NCI-H82 (cell line): ENCODE measurements around the gene MMP8.
"Not testable (repeated sequence)": the region's sequence is repeated elsewhere in the genome, so short reads cannot be mapped to it uniquely, and the experiment has no call there.

Experiments
- DNase-seq: peaks from one replicate; lab custom pipeline; 2025; lab: John Stamatoyannopoulos, UW

Gene MMP8

GRCh38 chr11:102724904-102725500, at the start of gene MMP8:
MMP8 (minus strand) TSS chr11:102724954; CDS start chr11:102724855, 99 bp downstream.
- no peak for DNase-seq

- peak; percentile 39 for DNase-seq
These were observed 48.6 kb upstream of the MMP8 start for GRCh38 chr11:102773386-102773785.

GRCh38 chr11:102771351-102771750, 46.6 kb upstream of the MMP8 start:
- no peak for DNase-seq

GRCh38 chr11:102770191-102770590, 45.4 kb upstream of the MMP8 start:
- DNase-seq: no peak

GRCh38 chr11:102767800-102768199, 43.0 kb upstream of the MMP8 start:
- DNase-seq: no peak

GRCh38 chr11:102763440-102763839, 38.7 kb upstream of the MMP8 start:
- no peak for DNase-seq

GRCh38 chr11:102762361-102762767, 37.6 kb upstream of the MMP8 start:
- DNase-seq: no peak

GRCh38 chr11:102761646-102762238, 37.0 kb upstream of the MMP8 start:
- DNase-seq: no peak

- no peak for DNase-seq
These were observed 35.7 kb upstream of the MMP8 start for GRCh38 chr11:102760344-102761035.

- no peak for DNase-seq
These were observed 33.2 kb upstream of the MMP8 start for GRCh38 chr11:102757823-102758549.

- DNase-seq: no peak
These were observed 28.5 kb upstream of the MMP8 start for GRCh38 chr11:102753267-102753666.

GRCh38 chr11:102751673-102752072, 26.9 kb upstream of the MMP8 start:
- no peak for DNase-seq

GRCh38 chr11:102749101-102749722, 24.5 kb upstream of the MMP8 start:
- DNase-seq: no peak

GRCh38 chr11:102746746-102747578, 22.2 kb upstream of the MMP8 start:
- not testable (repeated sequence) for DNase-seq

- no peak for DNase-seq
These were observed 9.9 kb upstream of the MMP8 start for GRCh38 chr11:102734650-102735049.

- peak; percentile 83 for DNase-seq
These were observed 8.6 kb upstream of the MMP8 start for GRCh38 chr11:102733232-102733875.

GRCh38 chr11:102730944-102731343, 6.2 kb upstream of the MMP8 start:
- not testable (repeated sequence) for DNase-seq

- no peak for DNase-seq
These were observed 5.4 kb upstream of the MMP8 start for GRCh38 chr11:102729849-102730815.

- DNase-seq: no peak
These were observed 3.1 kb upstream of the MMP8 start for GRCh38 chr11:102727890-102728289.

- no peak for DNase-seq
These were observed 1.9 kb downstream of the MMP8 start for GRCh38 chr11:102722821-102723220.
